Activated CD8-positive, alpha-beta memory T cell treated with anti-CD3 and anti-CD28 coated beads, Interleukin-2, amount 50 U/mL, for 1 hour (primary cell): ENCODE measurements around the gene PCSK5.
"Not testable (repeated sequence)": the region's sequence is repeated elsewhere in the genome, so short reads cannot be mapped to it uniquely, and the experiment has no call there.

Experiments
- DNase-seq: peaks from one replicate; pipeline ENCODE4 v3.0.0-alpha.2; 2020; ENCODE audit errors: extremely low read depth

Gene PCSK5

DNA sequence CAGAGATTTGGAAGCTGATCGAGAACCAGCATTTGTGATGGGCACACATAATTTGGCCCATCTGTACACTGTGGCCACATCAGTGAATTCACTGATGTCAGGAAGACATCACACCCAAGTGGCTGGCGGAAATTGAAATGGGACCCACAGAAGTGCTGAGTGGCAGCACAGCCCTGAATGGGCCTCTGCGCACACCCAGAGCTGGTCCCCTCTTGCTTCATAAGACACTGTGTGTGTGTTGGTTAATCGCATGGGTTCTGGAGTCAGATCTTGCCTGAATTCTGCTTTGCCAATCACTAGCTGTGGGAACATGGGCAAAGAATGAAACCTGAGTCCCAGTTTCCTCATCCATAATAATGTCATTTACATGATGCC is 72.2 kb downstream of the PCSK5 start:
- DNase-seq: no peak

DNA sequence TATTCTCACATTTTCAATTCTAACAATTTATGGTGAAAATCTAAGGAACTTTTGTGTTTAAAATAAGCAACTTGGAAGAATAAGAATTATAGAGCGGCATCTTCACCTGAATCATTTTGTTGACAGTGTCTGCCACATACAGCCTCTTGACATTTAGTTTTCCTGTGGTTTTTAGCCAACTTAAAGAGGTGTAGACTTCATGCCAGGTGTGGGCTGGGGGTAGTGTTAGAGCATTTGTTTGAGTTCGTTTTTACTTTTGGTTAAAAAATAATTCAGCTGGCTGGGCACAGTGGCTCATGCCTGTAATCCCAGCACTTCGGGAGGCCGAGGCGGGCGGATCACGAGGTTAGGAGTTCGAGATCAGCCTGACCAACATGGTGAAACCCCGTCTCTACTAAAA is 72.8 kb downstream of the PCSK5 start:
- DNase-seq: not testable (repeated sequence)

- DNase-seq: no peak
These were observed 74.0 kb downstream of the PCSK5 start for GRCh38 chr9:75964427-75964826.

GRCh38 chr9:75965231-75965630 is 74.8 kb downstream of the PCSK5 start:
- no peak for DNase-seq

DNA sequence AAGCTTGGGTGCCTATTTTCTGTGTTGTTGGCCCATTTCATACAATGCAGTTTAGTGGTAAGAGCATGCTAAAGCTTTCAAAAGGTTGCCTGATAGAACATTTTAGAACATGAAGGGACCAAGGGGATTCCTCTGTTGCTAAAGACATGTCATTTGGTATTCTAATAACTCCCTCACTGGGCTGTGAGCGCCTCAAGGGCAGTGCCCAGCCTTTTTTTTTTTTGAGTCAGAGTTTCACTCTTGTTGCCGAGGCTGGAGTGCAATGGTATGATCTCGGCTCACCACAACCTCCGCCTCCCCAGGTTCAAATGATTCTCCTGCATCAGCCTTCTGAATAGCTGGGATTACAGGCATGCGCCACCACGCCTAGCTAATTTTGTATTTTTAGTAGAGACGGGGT is 77.1 kb downstream of the PCSK5 start:
- DNase-seq: no peak

- DNase-seq: no peak
These were observed 83.7 kb downstream of the PCSK5 start for GRCh38 chr9:75974016-75974766.

DNA sequence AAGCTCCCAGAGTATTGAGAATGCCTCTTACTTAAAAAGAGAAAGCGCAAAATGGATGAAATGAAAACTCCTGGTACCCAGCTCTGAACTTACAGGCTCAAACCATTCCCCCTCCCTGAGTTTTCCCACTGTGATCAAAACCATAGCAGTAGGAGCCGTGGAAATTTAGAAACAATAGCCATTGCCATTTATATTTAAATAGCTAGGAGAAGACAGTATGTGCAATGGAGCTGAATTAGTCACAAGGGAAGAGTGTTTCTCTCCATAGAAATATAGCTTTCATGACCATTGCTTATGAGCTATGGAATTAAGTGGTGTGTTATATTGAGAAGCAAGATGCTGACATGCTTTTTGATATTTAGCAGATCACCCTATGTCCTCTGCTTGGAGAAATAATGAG is 84.6 kb downstream of the PCSK5 start:
- DNase-seq: no peak

- DNase-seq: no peak
These were observed 86.1 kb downstream of the PCSK5 start for GRCh38 chr9:75976549-75976948.

DNA sequence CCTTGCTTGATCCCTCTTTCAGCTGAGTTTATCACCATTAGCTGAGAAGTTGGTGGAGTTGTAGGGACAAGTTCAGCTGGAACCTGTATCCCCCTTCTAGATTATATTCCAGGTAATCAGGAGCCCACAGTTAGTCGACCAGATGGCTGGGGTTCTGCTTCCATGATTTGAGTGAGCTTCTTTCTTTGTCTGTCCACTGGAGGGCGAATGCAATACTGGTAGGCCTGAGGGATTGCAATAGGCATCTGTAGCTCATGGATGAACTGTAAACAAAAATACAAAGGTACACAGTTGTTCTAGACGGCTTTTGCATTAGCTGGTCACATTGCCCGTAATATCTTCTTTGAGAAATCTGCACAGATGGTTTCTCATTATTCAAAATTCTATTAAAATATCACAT is 88.9 kb downstream of the PCSK5 start:
- no peak for DNase-seq

- DNase-seq: no peak
These were observed 93.0 kb downstream of the PCSK5 start for GRCh38 chr9:75983319-75984045.

- no peak for DNase-seq
These were observed 95.0 kb downstream of the PCSK5 start for GRCh38 chr9:75985515-75985914.

GRCh38 chr9:75988663-75989062 is 98.2 kb downstream of the PCSK5 start:
- DNase-seq: no peak

DNA sequence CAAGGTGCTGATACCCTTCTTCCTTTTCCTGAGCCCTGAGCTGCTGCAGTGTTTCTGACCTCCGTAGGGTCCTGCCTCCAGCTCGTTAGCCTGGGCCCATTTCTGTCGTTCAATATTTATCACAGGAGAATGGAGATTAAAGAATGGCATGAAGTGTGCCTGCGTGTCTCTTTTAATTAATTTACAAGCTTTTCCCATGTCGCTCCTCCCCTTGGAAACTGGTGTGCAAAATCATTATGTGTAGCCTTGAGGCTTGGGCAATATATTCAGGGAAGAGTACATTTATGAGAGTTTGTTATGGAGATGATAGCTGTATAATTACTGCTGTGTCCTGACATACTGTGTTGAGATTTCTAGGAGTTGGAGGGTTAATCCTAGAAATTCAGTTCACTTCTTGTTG is 99.7 kb downstream of the PCSK5 start:
- no peak for DNase-seq

- no peak for DNase-seq
These were observed 100.3 kb downstream of the PCSK5 start for GRCh38 chr9:75990576-75991304.

DNA sequence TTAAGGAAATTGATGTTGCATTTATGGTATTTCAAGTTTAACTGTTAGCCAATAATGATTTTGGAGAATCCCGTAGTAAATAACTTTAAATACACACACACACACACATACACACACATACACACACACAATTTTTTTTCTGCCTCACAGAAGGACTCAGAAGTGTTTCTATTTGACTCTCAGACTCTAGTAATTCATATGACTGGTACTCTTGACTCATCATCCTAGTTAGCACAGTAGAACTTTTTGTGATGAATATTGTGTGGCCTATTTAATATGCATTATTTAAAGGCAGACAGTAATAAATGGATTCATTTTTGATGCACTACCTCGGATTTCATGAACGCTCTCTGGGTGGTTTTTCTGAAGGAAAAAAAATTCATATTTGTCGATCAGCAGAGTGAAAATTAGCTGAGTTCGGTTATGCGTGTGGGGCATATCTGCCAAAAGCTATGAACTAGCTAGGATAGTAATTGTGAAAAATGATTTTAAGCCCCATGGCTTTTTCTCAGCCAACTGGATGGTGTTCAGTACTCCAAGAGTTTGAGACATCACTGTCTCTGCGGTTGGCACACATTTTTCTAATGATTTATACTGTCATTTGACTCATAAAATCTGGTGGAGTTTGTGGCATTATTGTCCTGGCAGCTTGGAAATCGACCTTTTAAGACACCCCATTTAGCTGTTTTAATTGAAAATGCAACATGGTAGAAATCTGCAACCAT is 102.2 kb downstream of the PCSK5 start:
- no peak for DNase-seq

DNA sequence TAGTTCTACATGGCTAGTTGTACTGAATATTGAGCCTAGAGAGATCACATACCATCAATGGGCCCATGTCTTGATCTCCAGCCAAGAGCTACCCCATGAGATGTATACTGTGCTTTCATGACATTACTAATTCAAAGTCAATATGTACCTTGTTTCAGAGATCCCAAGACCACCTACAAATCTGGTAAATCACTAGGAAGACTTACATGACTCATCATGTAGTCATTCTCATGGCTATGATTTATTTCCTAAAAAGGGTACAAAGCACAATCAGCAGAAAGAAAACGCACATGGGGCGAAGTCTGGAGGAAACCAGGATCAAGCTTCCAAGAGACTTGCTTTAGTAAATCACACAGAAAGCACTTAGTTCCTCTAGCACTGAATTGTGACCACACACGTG is 103.0 kb downstream of the PCSK5 start:
- no peak for DNase-seq

DNA sequence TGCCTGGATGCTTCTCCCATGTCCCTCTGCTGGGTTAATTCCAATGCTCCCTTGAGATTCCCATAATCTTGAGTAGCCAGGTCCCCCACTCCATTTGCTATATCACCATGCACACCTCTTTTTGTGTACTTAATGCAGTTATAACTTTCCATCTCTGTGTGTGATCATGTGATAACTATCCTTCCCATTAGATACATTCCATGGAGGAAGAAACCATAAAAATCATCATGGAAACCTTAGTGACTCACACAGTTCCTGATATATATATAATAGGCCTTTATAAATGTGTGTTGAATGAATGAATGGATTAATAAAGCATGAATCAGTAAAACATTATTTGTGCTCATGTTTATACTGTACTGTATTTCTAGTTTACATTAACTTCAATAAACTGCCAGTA is 104.6 kb downstream of the PCSK5 start:
- DNase-seq: no peak

DNA sequence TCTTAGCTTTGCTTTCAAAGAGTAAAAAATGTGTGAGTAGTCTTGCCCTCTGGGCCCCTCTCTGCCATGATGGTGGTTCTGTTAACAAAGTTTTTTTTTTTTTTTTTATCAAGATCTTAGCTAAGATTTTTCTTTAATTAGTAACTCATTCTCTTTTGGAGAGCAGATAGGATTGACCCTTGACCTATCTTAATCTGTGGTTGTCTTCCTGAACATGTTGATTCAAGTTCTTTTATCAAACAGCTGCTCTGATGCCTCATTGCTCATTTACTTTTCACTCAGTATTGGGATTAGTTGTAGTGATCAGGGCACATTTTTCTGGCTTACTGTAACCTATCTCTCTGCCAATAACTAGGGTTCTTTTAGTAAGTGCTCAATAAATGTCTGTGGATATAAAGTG is 106.3 kb downstream of the PCSK5 start:
- DNase-seq: no peak

GRCh38 chr9:75997206-75997605 is 106.7 kb downstream of the PCSK5 start:
- no peak for DNase-seq

DNA sequence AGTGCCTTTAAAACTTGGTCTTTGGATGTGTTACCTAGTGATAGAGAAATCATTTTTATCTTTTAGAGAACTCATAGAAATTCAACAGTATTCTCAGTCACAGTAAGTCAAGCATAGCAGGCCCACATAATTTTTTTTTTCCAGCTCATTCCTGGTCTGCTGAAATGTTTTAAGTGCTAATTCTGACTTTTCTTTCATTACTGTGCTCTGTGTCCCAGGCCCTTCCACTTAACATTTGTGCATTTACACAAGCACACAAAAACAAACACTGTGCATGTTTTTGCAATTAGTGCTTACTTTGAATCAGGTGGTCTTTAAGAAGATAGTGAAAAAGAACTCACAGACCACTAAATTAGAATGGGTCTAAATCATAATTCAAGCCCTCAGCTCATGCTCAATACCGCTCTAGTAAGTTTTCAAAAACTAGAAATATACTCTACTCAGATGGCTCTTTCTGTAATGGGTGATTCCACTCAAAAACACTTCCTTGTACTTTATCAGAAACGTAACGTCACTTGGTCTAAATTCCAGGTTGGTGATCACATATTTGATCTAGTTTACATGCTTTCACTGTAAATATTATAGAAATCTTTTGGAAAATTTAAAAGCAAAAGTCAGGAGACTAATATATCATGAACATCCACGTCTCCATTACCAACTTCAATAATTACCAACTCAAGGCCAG is 107.8 kb downstream of the PCSK5 start:
- DNase-seq: no peak

GRCh38 chr9:76001459-76001858 is 111.0 kb downstream of the PCSK5 start:
- DNase-seq: no peak

DNA sequence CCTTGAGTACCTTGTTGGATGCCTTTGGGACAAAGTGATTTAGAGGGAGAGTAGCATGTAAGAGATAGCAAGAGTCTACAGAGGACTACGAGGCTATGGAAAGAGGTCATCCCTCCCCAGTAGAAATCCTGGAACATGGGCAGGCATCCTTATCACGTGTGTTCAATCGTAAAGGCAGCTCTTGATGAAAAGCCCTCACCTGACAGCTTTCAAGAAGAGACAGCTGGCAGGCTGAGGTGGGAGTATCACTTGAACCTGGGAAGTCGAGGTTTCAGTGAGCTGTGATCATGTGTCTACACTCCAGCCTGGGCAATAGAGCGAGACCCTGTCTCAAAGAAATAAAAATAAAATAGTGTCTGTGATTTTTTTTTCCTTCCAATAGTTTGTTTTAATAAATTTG is 112.6 kb downstream of the PCSK5 start:
- DNase-seq: no peak
